ENCODE data around the gene TUBA3C.

The TUBA3C gene

DNA sequence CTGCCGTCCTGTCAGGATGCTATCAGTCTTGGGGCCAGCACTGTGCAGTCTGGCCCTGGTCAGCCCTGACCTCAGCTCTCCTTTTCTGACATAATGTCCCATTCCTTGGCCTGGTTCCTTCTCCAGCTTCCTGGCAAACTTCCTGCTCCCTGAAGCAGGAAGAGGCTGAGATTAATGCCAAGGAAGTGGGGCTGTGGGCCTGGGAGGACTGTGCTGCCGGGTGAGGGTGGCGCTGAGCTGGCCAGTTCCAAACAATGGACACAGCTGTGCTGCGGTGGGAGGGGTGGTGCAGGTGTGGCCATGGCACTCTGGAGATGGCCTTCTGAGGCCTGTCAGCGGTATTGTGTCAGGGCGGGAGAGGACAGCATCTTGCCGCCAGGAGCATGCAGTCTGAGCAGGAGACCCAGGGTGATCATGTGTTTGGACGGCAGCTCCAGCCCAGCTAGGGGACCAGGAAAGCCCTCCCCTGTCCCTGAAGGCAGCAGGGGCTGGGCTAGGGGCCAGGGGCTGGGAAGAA lies 30.9 kb downstream of the TUBA3C start:
- TF ChIP-seq POLR2A (IDR thresholded peaks at IDR 0.05; ENCODE audit: low read depth, low read length) (no peak), TAF1 (IDR thresholded peaks at IDR 0.05; ENCODE audit: borderline replicate concordance, low read depth, low read length) (no peak), POLR2AphosphoS5 (IDR thresholded peaks at IDR 0.05; ENCODE audit: low read depth, low read length) (no peak)
- FAIRE-seq, result no peak
- no peak for DNase-seq (ENCODE audit: insufficient read length)

- DNase-seq (ENCODE audit: insufficient read length) (no peak), FAIRE-seq (no peak)
- TF ChIP-seq POLR2AphosphoS5 (IDR thresholded peaks at IDR 0.05; ENCODE audit: low read depth, low read length) (no peak), POLR2A (IDR thresholded peaks at IDR 0.05; ENCODE audit: low read depth, low read length) (no peak), TAF1 (IDR thresholded peaks at IDR 0.05; ENCODE audit: borderline replicate concordance, low read depth, low read length) (no peak)
Measured at GRCh38 chr13:19150226-19150625, 31.4 kb downstream of the TUBA3C start.

DNA sequence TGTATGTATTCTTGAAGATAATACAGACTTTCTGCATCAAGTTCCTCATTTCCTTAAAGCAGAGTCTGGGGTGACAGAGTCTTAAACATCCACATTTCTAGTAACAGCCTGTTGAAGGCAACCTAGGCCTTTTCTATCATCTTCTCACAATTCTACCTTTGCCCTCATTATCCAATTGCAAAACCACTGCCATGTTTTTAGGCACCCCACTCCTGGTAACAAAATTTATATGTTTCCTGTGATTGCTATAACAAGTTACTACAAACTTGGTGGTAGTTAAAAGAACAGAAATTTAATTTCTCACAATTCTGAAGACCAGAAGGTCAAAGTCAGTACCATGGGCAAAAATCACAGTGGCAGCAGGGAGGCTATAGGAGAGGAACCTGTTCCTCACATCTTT lies 33.1 kb downstream of the TUBA3C start:
- TF ChIP-seq TAF1 (IDR thresholded peaks at IDR 0.05; ENCODE audit: borderline replicate concordance, low read depth, low read length), result no peak
- TF ChIP-seq POLR2AphosphoS5 (IDR thresholded peaks at IDR 0.05; ENCODE audit: low read depth, low read length), result no peak
- TF ChIP-seq POLR2A (IDR thresholded peaks at IDR 0.05; ENCODE audit: low read depth, low read length), result no peak
- DNase-seq (ENCODE audit: insufficient read length), result no peak
- no peak for FAIRE-seq
